ENCODE measurements around the gene CYP4F2.

- TF ChIP-seq EZH2 (IDR thresholded peaks at IDR 0.05; ENCODE audit: insufficient read depth, poor library complexity, severe bottlenecking) (no peak), EZH2phosphoT487 (IDR thresholded peaks at IDR 0.05; ENCODE audit: insufficient read depth, low read depth) (no peak)
Measured at GRCh38 chr19:15937771-15938170, 39.9 kb upstream of the CYP4F2 start.
